Neural cell (in vitro differentiated cells): ENCODE measurements around the gene C21orf58.

Experiments
- CTCF ChIP-seq: fragments of 450-650 bp; IDR thresholded peaks from 2 replicates; pipeline ENCODE4 v1.5.1; 2014; ENCODE audit warnings: antibody characterized with exemption, mild to moderate bottlenecking, moderate library complexity; ENCODE audit not compliant: poor library complexity, severe bottlenecking
- EP300 ChIP-seq: fragments of 450-650 bp; conservative IDR thresholded peaks from 2 replicates; pipeline ENCODE4 v1.6.1; 2014; ENCODE audit warnings: antibody characterized with exemption, mild to moderate bottlenecking, moderate library complexity; ENCODE audit not compliant: poor library complexity, severe bottlenecking
- EZH2 ChIP-seq: fragments of 200-600, 300-800 bp; shearing (Covaris generic), sonication (generic); IDR thresholded peaks from 2 replicates; pipeline ENCODE4 v1.6.1; 2014; ENCODE audit warnings: antibody characterized with exemption, low read length, borderline replicate concordance, mild to moderate bottlenecking; ENCODE audit not compliant: insufficient read depth, poor library complexity, severe bottlenecking
- MXI1 ChIP-seq: fragments of 450-650 bp; conservative IDR thresholded peaks from 2 replicates; pipeline ENCODE4 v1.6.1; 2014; ENCODE audit warnings: antibody characterized with exemption, mild to moderate bottlenecking; ENCODE audit not compliant: poor library complexity, severe bottlenecking
- POLR2AphosphoS5 ChIP-seq: IDR thresholded peaks from 2 replicates; pipeline ENCODE4 v1.6.1; 2012
- REST ChIP-seq: IDR thresholded peaks from 2 replicates; pipeline ENCODE4 v1.6.1; 2012; ENCODE audit warnings: borderline replicate concordance
- SMC3 ChIP-seq: fragments of 450-650 bp; conservative IDR thresholded peaks from 2 replicates; pipeline ENCODE4 v1.6.1; 2014; ENCODE audit warnings: antibody characterized with exemption, mild to moderate bottlenecking, moderate library complexity; ENCODE audit not compliant: poor library complexity
- TAF1 ChIP-seq: IDR thresholded peaks from 2 replicates; pipeline ENCODE4 v1.6.1; 2012; ENCODE audit warnings: low read depth

- TF ChIP-seq CTCF (no peak), REST (no peak), MXI1 (no peak), EZH2 (no peak), TAF1 (no peak), POLR2AphosphoS5 (no peak), EP300 (no peak), SMC3 (no peak)
Observed at GRCh38 chr21:46361935-46362334, 38.3 kb upstream of the C21orf58 start.
